Left ventricle myocardium inferior (tissue), 1 donor: ENCODE results near the gene RSAD1. TPM values are rescaled to one million over a fixed set of nuclear protein-coding genes. Genes with fewer than 3 reads are reported as not detected.

ENCODE experiments used
- DNase-seq: peaks from one replicate; pipeline ENCODE4 v3.0.0-alpha.2; 2020
- H3K27ac ChIP-seq: fragments of 200-600 bp; replicated peaks from 2 replicates; pipeline ENCODE4 v1.8.0; 2021
- H3K27me3 ChIP-seq: fragments of 200-600 bp; 2 replicates; pipeline ENCODE4 v1.8.0; 2021; ENCODE audit warnings: low read depth
- H3K36me3 ChIP-seq: fragments of 200-600 bp; 2 replicates; pipeline ENCODE4 v1.8.0; 2021
- H3K4me1 ChIP-seq: fragments of 200-600 bp; 2 replicates; pipeline ENCODE4 v1.8.0; 2021
- H3K4me3 ChIP-seq: fragments of 200-600 bp; 2 replicates; pipeline ENCODE4 v1.8.0; 2021; ENCODE audit warnings: mild to moderate bottlenecking, moderate library complexity
- H3K9me3 ChIP-seq: fragments of 200-600 bp; replicated peaks from 2 replicates; pipeline ENCODE4 v1.8.0; 2021
- CTCF ChIP-seq: fragments of 200-600 bp; IDR thresholded peaks from 2 replicates; pipeline ENCODE4 v1.8.0; 2021; ENCODE audit warnings: antibody characterized with exemption, mild to moderate bottlenecking, borderline replicate concordance
- intact Hi-C: fragments of 100-400 bp; cut with micrococcal nuclease; formaldehyde crosslinking; loops from one replicate; pipeline ENCODE4 v1.11.0; 2022
- total RNA-seq: library from RNA; stranded (reverse); fragmentation: NEBNext Ultra II Directional; extraction: Animal tissue kit (Norgen Biotek cat#: 25700); gene quantifications from one replicate; pipeline ENCODE4 v1.2.1, GENCODE V29; 2021
- donor health status: DM: no; HTN: yes; CAD: no; lungs with severe emphysema.

RSAD1 gene
- total RNA-seq, 1 donor from 2014 or later, result 51.7 TPM

DNA sequence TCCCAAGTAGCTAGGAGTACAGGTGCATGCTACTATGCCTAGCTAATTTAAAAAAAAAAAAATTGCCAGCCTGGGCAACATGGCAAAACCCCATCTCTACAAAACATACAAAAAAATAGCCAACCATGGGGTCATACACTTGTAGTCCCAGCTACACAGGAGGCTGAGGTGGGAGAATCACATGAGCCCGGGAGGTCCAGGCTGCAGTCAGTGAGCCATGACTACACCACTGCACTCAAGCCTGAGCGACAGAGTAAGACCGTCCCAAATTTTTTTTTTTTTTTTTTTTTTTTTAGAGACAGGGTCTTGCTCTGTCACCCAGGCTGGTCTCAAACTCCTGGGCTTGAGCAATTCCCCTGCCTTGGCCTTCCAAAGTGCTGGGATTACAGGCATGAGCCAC, 24.8 kb upstream of the RSAD1 start:
- TF ChIP-seq CTCF, result no peak
- no peak for DNase-seq
- no peaks in the 10 kb centered on the region for H3K9me3 ChIP-seq
- intact Hi-C loops, result no loop called here
- no peak overlapping the region for H3K27ac ChIP-seq
- no peak overlapping the region for H3K4me3 ChIP-seq
- no peaks in the 10 kb centered on the region for H3K27me3 ChIP-seq
- no peaks in the 10 kb centered on the region for H3K4me1 ChIP-seq
- no peaks in the 10 kb centered on the region for H3K36me3 ChIP-seq

DNA sequence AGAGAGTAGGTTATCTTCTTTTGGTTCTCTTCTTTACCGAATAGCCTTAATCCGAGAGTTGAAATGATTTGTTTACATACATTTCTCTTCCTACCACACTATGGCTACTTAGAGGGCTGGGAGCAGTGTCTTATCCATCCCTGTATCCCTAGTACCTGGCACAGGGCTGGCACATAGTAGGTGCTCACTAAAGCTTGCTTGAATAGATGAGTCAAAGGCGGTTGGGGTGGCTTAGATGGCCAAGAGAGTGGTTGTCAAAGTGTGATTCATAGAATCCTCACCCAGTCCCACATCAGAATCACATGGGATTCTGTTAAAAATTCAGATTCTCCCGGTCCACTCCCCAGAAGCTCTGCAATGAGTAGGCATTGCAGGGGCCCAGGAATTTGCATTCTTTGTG, 21.0 kb upstream of the RSAD1 start:
- intact Hi-C loops, result no loop called here
- Histone ChIP-seq H3K36me3 (no peaks in the 10 kb centered on the region), H3K9me3 (no peaks in the 10 kb centered on the region), H3K27me3 (no peaks in the 10 kb centered on the region), H3K27ac (no peak overlapping the region), H3K4me1 (no peaks in the 10 kb centered on the region), H3K4me3 (no peak overlapping the region)
- DNase-seq, result no peak
- TF ChIP-seq CTCF, result no peak

DNA sequence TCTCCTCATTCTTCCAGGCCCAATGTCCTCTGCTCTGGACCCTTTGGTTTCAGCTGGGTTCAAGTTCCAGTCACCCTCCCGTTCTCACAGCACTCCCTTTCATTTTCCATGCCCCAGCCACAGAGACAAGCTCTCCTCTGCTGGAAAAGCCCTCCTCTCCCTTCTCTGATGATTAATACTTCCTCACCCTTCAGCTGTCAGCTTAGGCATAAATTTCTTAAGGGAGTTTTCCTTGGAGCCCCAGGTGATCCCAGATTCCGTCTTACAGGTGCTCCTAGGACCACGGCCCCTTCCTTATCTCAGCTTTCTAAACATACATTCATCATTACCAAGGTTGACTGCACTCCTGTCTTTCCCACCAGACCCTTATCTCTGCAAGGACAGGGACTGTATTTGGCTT, 20.4 kb upstream of the RSAD1 start:
- DNase-seq, result no peak
- TF ChIP-seq CTCF, result no peak
- H3K4me1 ChIP-seq, result no peaks in the 10 kb centered on the region
- H3K9me3 ChIP-seq, result no peaks in the 10 kb centered on the region
- intact Hi-C loops, result no loop called here
- no peak overlapping the region for H3K27ac ChIP-seq
- no peaks in the 10 kb centered on the region for H3K36me3 ChIP-seq
- no peak overlapping the region for H3K4me3 ChIP-seq
- no peaks in the 10 kb centered on the region for H3K27me3 ChIP-seq

- no peak for TF ChIP-seq CTCF
- Histone ChIP-seq H3K27me3 (no peaks in the 10 kb centered on the region), H3K4me1 (no peaks in the 10 kb centered on the region), H3K9me3 (no peaks in the 10 kb centered on the region), H3K4me3 (no peak overlapping the region), H3K36me3 (no peaks in the 10 kb centered on the region), H3K27ac (no peak overlapping the region)
- intact Hi-C loops, result no loop called here
- DNase-seq, result no peak
Measured at GRCh38 chr17:50458701-50459676, 19.7 kb upstream of the RSAD1 start.

DNA sequence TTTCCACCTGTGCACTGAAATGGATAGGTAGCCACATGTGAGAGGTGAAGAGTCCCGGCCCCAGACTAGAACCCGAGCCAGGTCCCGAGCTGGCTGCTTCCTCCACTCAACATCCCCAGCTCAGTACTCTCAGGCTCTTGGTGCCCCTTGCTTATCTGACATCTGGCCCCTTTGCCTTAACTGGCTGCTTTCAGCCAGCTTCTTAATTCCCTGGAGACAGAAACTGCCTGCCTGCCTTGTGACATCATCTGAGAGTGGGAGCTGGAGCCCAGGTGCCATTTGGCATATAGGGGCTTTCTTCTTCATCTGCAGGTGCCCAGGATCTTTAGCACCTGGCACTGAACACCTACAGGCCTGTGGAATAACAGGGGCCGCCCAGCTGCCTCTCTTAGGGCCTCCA, 18.9 kb upstream of the RSAD1 start:
- no peaks in the 10 kb centered on the region for H3K27me3 ChIP-seq
- H3K27ac ChIP-seq, result no peak overlapping the region
- no peaks in the 10 kb centered on the region for H3K4me1 ChIP-seq
- no peaks in the 10 kb centered on the region for H3K36me3 ChIP-seq
- no peak overlapping the region for H3K4me3 ChIP-seq
- intact Hi-C loops, result no loop called here
- no peak for TF ChIP-seq CTCF
- no peak for DNase-seq
- no peaks in the 10 kb centered on the region for H3K9me3 ChIP-seq
